NOMO-1 treated with DMSO at 0.1 percent for 48 hours (cell line): ENCODE results near the gene ADCY1.

Experiments
- DNase-seq: peaks from one replicate; lab custom pipeline; 2025; ENCODE audit not compliant: unreplicated experiment; lab: John Stamatoyannopoulos, UW

Gene ADCY1

DNA sequence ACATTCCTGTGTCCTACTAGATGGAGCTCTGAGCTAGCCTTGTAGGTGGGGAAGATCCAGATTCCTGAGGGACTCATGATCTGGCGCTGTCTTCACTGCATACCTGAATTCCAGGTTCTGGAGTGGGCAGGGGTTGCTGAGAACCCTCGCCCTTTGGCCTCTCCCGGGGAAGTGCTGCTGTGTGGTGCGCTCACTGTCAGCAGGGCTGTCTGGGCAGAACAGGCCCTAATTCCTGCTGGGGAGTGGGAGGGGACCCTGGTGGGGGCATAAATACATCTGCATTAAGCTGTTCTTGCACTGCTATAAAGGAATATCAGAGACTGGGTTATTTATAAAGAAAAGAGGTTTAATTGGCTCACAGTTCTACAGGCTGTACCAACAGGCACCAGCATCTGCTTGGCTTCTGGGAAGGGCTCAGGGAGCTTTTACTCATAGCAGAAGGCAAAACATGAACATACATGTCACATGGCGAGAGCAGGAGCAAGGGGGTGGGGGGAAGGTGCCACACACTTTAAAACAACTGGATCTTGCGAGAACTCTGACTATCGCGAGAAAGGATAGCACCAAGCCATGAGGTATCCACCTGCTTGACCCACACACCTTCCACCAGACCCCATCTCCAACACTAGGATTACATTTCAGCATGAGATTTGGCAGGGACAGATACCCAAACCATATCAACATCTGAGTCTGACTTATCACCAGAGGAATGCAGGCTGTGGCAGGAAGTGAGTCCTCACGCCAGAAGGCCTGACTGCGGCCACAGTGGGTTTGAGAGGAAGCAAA, 115.0 kb downstream of the ADCY1 start:
- no peak for DNase-seq

DNA sequence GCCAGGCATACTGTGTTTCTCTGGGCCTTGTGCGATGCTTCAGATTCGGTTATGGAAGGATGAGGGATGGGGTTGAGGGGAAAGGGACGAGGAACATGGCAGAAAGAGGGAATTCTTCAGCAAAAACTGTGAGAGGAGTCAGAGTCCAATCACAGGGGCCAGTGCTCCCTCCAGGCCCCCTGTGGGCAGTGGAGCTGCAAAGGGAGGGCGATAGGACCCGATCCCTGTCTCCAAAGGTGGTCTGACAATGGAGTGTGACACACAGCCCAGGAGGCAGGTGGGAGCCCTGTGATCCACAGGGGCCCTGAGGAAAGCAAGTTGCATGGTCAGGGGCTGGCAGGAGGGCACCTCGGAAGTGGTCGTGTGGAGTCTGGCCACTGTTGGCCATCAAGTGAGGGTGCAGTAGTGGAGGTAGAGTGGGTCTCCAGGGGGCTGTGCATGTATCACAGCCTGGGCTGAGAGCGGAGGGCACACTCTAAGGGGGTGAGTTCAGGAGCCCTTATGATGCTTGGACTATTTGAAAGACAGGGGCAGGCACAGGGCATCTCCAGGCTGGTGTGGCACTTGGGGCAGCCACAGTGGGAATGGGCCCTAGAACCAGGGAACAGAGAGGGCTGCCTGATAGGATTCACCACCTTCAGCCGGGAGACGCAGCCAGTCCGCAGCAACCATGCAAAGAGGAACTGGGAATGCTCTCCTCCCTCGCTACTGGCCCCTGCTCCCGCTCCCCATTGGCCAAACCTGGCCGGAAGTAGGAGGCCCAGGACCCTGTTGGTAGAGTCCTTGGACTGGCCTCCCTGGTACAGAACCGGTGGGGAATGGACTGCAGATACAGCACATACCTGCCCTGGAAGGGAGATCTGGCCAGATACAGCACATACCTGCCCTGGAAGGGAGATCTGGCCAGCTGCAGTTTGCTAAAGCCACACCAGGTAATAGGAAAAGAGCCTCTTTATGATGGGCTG, 115.9 kb downstream of the ADCY1 start:
- no peak for DNase-seq

DNA sequence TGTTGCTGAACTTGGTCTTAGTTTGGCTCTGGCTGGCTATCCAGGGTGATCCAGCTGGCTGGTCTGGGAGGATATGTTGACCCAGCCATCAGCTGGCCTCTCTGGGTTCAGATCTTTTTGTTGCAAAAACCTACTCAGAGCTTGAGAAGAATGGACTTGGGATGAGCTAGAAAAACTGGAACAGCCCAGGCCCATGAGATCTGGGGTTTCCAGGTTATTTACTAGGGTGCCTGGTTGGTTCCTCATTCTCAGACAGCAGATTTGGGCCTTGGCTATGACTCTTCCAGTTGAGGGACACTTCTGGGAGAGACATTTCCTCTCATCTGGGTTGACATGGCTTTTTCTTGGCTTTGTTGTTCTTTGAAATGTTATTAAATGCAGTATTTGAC, 116.6 kb downstream of the ADCY1 start:
- no peak for DNase-seq

DNA sequence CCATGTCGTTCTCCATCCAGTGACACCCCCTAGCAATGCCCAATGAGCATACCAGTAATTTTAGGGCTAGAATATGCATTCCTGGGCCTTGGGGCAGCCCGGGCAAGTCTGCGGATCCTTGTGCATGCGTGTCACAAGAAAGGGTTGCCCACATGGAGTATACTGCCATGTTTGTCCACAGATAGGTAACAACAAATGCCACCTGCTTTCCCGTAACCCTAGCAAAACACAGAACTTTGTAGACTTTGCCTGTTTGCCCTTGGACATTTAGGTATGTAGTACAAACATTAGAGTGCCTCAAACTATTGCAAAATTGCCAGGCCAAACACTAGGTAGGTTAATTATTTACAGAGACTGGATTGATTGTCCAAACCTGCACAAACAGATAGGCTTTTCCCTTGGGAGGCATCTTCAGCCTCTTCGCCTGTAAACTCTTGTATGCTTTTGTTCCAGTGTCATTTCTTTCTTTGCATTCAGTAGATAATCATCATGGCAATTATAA, 117.0 kb downstream of the ADCY1 start:
- no peak for DNase-seq

DNA sequence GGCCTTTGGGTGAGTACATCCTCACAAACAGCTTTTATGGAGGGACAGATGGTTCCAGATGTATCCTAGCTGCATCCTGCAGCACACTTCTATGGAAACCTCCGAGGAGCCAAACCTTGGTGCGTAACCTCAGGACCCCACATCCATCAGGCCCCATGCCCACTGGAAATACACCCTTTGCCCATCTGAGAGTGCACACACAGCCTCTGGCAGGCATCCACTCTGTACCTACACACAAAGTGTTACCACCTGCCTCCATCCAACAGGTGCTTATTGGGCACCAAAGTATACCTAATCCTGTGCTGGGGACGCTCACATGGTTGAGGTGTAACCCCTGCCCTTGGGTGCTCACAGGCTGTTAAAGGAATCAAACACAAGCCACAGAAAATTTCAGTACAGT, 117.9 kb downstream of the ADCY1 start:
- DNase-seq = no peak

DNA sequence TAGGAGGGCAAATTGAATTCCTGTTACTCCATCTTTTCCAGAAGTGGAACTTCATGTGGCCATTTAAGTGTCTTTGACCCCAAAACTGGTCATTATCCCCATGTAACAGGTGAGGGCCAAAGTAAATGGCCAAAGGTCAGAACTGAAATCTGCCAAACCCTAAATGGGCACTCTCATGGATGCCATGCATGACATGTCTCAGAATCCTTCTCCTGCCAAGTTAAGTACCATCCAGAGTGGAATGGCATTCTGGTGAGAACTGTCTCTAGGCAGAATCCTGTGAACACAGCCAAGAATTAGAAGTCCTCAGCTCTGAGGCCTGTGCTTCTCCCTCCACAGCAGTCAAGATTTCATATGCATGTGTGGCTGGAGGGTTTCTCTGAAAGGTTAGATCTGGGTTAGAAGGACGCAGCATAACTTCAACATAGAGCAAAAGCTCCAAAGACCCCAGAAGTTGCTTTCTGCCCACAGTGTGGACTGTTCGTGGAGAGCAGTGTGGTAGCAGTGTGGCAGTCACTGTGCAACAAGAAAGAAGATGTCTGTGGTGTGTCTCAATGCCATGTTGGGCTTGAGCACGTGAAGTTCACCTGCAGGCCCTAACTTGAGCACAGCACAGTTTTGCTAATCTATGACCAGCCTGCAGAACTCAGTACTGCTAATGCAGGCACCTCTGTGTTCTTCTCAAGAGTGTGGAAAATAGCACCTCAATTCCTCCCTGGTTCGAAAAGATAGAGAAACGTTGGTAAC, 121.3 kb downstream of the ADCY1 start:
- DNase-seq = no peak

DNA sequence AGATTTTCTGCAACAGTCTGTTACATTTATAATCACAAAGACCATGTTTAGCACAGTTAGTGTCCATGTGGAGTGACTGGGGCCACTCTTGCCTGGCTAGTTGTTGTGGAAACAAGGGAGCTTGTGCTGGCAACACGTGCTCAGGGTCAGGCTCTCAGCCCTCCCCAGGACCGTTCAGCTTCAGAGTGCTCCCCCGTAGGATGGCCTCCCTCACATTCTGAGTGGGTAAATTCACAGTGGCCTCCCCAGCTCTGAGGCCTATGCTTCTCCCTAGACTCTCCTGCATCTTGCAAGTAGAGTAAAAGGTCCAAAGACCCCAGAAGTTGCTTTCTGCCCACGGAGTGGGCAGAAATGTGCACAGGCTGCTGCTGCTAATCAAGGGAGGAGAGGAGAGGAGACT, 122.3 kb downstream of the ADCY1 start:
- no peak for DNase-seq

DNA sequence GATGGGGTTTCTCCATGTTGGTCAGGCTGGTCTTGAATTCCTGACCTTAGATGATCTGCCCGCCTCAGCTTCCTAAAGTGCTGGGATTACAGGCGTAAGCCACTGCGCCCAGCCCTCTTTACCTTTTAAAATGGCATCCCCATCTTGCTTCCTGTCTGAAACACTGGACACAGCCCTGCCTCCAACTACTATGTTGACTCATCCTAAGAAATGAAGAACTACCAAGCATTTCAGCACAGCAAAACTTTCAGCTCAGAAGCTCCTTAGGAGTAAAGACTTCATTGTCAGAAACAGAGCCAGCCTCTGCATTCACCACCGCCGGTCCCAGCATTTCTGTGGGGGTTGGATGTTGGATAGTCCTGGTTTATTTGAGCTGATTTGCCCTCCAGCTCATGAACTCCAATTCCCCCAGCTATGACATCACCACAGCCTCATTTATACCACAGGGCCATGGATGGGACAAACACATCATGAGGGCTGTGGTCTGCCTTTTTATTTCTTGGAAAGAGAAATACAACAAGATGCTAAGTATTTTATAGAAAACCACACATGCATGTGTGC, 123.5 kb downstream of the ADCY1 start:
- DNase-seq = no peak

DNA sequence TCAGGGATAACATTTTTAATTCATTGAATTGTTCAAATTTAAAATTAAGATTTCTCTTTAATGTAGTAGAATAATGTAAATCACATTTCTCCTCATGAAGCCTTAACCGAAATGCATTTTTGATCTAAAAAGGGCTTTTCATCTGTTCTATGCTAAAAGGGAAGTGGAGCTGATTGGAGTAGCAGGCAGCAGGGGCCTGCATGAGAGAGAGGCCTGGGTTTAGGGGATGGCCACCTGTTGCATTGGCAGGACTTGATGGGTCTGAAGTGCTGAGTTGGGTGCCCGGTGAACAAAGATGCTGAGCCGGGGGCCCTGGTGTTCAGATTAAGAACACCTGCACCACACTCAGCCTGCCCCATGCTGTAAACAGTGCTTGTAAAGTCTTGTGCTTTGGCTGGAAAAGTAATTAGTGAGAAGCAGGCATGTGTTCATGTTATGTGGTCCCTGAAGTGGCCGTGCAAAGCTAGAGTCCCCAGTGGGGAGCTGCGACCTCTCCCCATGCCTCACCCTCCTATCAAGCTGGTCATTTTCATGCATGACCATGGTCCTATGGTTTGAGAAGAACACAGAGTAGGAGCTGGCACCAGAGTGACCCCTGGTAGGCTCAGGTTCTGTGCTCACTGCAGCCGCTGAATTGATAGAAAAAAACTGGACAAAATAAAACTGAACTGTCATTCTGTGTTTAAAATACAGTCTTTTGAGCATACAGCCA, 124.3 kb downstream of the ADCY1 start:
- no peak for DNase-seq

DNA sequence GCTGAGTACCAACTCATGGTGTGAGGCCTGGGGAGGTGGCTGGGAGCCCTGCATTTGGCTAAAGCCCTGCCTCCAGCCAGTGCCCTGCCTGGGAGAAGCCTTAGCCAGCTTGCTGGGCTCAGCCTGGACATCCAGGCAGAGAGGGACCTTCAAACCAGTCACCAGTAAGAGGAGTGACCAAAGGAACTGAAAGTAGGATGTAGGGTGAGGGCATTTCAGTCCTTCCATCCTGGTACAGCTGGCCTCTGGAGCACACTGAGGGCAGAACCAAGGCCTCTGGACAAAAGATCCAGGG, 124.8 kb downstream of the ADCY1 start:
- no peak for DNase-seq

DNA sequence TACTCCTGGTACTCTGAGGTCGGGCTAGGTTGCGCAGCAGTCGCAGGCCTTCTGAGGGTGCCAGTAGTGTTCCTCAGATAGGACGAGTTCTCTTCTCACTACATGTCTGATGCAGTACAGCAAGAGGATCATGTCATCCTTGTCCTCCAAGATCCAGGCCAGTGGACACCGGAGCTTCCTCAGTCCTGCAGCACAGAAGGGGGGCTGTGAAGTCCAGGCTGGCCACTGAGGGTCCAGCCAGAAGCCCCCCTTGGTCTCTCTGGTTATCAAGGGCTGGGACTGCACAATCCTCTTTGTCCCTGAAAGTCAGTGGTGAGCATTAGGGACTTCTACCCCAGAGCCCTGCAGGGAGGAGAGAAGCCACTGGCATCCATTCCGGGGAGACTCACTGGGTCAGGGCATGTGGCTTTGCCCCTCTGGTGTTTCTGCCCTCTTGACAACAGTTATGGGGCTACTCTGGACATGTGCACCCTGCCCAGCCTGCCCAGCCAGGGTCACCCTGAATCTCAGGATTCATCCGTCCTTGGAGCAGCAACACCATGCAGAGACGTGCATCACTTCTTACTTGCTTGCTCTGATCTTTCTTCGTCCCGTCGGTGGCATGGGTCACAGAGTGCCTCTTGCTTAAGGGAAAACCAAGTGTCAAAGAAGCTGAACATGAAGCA, 125.7 kb downstream of the ADCY1 start:
- no peak for DNase-seq

DNA sequence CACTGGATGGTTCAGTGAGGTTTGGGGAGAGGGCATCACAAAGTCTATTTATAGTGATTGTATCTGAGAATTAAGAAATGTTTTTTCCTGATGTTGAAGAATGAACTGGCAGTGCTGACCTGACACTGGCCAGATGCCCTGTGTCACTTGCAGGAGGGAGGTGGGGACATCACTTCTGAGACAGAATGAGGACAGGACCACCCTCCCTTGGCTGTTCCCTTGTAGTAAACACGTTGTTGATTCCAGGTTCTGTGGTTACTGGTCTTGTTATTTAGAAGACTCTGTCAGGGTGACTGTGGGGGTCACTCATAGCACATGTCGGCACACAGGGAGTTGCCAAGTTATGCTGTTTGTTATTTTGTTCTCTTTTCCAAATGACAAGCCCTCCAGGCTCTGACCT, 126.4 kb downstream of the ADCY1 start:
- no peak for DNase-seq

DNA sequence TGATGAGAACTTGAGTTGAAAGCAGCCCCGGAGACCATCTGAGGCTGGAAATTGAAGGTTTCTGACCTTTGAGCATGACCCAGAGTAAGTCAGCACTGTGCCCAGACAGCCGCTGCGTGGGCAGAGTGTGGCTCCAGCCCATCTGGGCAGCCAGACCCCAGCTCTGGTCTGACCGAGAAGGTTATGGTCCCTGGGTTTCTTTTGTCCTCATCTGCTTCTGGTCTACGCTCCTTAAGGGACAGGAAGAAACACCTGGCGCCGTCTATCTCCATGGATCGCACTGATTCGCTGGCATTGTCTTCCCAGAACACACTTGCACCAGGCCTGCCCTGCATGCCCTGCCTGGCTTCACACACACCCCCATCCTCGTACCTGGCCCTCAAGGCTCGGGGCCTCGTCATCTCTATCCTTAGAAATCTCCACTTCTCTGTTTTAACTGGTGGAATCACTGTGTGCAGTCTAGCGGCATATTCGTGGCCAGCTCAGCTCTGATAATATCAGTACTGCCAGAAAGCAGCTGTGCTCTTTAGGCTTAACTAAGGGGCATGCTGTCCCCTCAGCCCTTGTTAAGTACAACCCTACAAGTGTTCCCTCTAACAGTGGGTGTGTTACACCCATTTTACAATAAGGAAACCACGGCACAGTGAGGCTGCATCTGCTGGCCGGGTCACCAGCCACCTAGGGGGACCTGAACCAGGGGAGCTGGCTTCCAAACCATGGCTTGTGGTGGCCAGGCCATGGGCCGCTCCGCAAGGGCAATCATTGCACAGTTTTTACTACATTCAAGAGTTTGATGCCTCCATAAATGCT, 127.7 kb downstream of the ADCY1 start:
- DNase-seq = no peak

DNA sequence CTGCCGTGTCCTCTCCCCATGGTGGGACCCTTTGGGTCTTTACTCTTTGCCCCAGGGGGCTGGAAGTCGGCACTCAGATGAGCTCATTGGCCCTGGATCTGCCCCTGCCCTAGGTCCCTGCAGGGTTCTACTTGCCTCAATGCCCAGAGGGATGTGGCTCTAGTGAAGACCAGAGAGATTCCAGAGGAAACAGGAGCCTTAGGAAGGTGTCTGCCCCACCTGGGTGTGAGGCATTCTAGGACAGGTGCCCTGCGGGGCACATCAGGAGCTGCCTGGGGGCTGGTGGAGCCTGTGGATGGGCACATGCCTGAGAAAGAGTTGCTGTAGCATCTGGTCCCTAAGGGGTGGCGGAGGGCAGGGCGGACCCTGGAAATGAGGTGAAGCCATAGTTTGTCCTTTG, 128.6 kb downstream of the ADCY1 start:
- DNase-seq = no peak

DNA sequence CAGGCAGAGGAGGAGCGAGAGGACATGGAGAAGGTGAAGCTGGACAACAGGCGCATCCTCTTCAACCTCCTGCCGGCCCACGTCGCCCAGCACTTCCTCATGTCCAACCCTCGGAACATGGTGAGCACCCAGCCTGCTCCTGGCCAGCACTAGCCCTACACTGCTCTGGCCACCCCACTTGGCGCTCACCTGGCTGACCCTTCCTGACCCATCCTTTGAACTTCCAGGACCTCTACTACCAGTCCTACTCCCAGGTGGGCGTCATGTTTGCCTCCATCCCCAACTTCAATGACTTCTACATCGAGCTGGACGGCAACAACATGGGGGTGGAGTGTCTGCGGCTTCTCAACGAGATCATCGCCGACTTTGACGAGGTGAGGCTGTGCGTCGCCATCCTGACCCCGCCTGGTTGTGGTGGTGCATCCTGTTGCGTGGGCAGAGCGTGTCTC, 129.2 kb downstream of the ADCY1 start:
- no peak for DNase-seq

DNA sequence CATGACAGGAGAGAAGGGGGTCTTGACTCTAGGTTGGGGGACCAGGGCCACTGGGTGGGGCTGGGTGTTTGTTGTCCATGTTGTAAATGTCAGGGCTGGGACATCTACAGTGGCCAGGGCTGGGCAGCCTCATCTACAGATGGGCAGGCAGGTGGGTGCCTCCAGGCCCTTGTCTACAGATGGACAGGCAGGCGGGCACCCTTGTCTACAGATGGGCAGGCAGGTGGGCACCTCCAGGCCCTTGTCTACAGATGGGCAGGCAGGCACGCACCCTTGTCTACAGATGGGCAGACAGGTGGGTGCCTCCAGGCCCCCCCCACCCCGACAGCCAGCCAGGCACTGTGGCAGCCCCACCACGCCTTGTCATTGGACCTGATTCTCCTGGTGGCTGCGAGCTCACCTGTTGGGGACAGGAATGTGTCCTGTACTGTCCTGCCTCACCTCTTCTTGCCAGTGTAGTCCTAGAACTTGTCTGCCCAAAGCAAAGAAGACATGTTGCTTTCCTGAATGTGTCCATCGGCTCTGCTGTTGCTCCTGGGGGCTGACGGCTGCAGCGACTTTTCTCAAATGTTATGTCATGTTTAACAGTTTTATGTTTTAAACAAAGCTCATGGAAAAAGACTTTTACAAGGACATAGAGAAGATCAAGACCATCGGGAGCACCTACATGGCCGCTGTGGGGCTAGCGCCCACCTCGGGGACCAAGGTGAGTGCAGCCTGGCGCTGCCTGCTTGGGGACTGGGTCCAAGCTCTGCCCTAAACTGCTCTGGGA, 129.9 kb downstream of the ADCY1 start:
- no peak for DNase-seq

DNA sequence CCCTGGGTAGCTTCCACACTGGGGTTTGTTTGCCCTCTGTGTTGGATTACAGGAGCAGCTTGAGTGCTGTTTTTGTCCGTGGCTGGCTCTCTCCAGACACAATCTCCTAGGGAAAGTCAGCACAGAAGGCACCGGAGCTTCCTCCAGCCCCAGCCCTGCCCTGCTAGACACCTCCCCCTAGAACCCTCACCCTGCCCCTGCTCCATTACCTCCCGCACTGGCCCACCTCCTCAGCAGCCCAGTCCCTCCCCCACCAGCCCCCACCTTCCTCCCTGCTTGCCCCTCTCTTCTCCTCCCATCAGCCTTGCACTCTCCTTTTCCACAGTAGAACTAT, 130.5 kb downstream of the ADCY1 start:
- no peak for DNase-seq
